ENCODE data around the gene TCF4. TPM values are rescaled to one million over a fixed set of nuclear protein-coding genes. Genes with fewer than 3 reads are reported as not detected.
A peak's percentile ranks its signal among the peaks of the same experiment; 100 is the strongest.

TCF4 gene
- total RNA-seq, 1 donor from 2014 or later: 199 TPM

- Mint-ChIP-seq H3K4me1 (ENCODE audit: low read depth, unreplicated experiment) (peaks cover 62% of the 10 kb centered on the region), H3K9me3 (ENCODE audit: unreplicated experiment) (peaks cover 3% of the 10 kb centered on the region), H3K4me3 (ENCODE audit: unreplicated experiment) (peak overlapping the region; percentile 48), H3K27ac (ENCODE audit: unreplicated experiment) (peak overlapping the region; percentile 40), H3K36me3 (ENCODE audit: unreplicated experiment) (no peaks in the 10 kb centered on the region), H3K27me3 (ENCODE audit: unreplicated experiment) (no peaks in the 10 kb centered on the region)
- DNase-seq: no peak
- TF ChIP-seq CTCF (IDR thresholded peaks at IDR 0.05; ENCODE audit: partially characterized antibody, unreplicated experiment): no peak
Measured at GRCh38 chr18:55310863-55311262, 277.1 kb downstream of the TCF4 start.

- Mint-ChIP-seq H3K4me3 (ENCODE audit: unreplicated experiment) (peak overlapping the region; percentile 4), H3K36me3 (ENCODE audit: unreplicated experiment) (no peaks in the 10 kb centered on the region), H3K9me3 (ENCODE audit: unreplicated experiment) (peaks cover 3% of the 10 kb centered on the region), H3K27ac (ENCODE audit: unreplicated experiment) (peak overlapping the region; percentile 79), H3K4me1 (ENCODE audit: low read depth, unreplicated experiment) (peaks cover 63% of the 10 kb centered on the region), H3K27me3 (ENCODE audit: unreplicated experiment) (no peaks in the 10 kb centered on the region)
- no peak for TF ChIP-seq CTCF (IDR thresholded peaks at IDR 0.05; ENCODE audit: partially characterized antibody, unreplicated experiment)
- no peak for DNase-seq
Measured at GRCh38 chr18:55310044-55310676, 277.8 kb downstream of the TCF4 start.

- Mint-ChIP-seq H3K9me3 (ENCODE audit: unreplicated experiment) (peaks cover 3% of the 10 kb centered on the region), H3K27me3 (ENCODE audit: unreplicated experiment) (no peaks in the 10 kb centered on the region), H3K4me1 (ENCODE audit: low read depth, unreplicated experiment) (peaks cover 60% of the 10 kb centered on the region), H3K27ac (ENCODE audit: unreplicated experiment) (no peak overlapping the region), H3K4me3 (ENCODE audit: unreplicated experiment) (no peak overlapping the region), H3K36me3 (ENCODE audit: unreplicated experiment) (no peaks in the 10 kb centered on the region)
- no peak for DNase-seq
- no peak for TF ChIP-seq CTCF (IDR thresholded peaks at IDR 0.05; ENCODE audit: partially characterized antibody, unreplicated experiment)
Measured at GRCh38 chr18:55309249-55309648, 278.7 kb downstream of the TCF4 start.

- Mint-ChIP-seq H3K4me3 (ENCODE audit: unreplicated experiment) (no peak overlapping the region), H3K27ac (ENCODE audit: unreplicated experiment) (no peak overlapping the region), H3K27me3 (ENCODE audit: unreplicated experiment) (no peaks in the 10 kb centered on the region), H3K4me1 (ENCODE audit: low read depth, unreplicated experiment) (peaks cover 59% of the 10 kb centered on the region), H3K36me3 (ENCODE audit: unreplicated experiment) (no peaks in the 10 kb centered on the region), H3K9me3 (ENCODE audit: unreplicated experiment) (peaks cover 3% of the 10 kb centered on the region)
- DNase-seq: no peak
- TF ChIP-seq CTCF (IDR thresholded peaks at IDR 0.05; ENCODE audit: partially characterized antibody, unreplicated experiment): no peak
Measured at GRCh38 chr18:55307505-55307904, 280.5 kb downstream of the TCF4 start.

GRCh38 chr18:55306359-55307024 lies 281.5 kb downstream of the TCF4 start:
- Mint-ChIP-seq H3K9me3 (ENCODE audit: unreplicated experiment) (peaks cover 3% of the 10 kb centered on the region), H3K27me3 (ENCODE audit: unreplicated experiment) (no peaks in the 10 kb centered on the region), H3K4me1 (ENCODE audit: low read depth, unreplicated experiment) (peaks cover 58% of the 10 kb centered on the region), H3K36me3 (ENCODE audit: unreplicated experiment) (no peaks in the 10 kb centered on the region), H3K4me3 (ENCODE audit: unreplicated experiment) (no peak overlapping the region), H3K27ac (ENCODE audit: unreplicated experiment) (no peak overlapping the region)
- no peak for DNase-seq
- no peak for TF ChIP-seq CTCF (IDR thresholded peaks at IDR 0.05; ENCODE audit: partially characterized antibody, unreplicated experiment)
